ENCODE data around the gene RABGEF1. TPM values are rescaled to one million over a fixed set of nuclear protein-coding genes. Genes with fewer than 3 reads are reported as not detected.
"Not testable (repeated sequence)": the region's sequence is repeated elsewhere in the genome, so short reads cannot be mapped to it uniquely, and the experiment has no call there.

Gene RABGEF1
- total RNA-seq, 1 donor from 2014 or later: 21.8 TPM

DNA sequence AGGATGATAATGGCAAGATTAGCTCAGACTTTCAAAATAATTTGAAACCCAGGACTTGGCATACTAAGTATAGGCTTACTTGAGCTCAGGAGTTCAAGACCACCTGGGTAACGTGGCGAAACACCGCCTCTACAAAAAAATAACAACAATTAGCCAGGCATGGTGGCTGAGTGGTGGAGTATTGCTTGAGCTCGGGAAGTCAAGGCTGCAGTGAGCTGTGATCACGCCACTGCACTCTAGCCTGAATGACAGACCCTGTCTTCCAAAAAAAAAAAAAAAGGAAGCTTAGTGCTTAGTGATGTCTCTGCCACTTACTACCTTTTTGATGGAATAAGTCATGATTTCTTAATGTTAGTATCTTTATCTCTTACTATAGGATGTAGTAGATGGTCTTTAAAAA is 25.5 kb downstream of the RABGEF1 start:
- H3K4me3 Mint-ChIP-seq: no peak overlapping the region
- H3K27me3 Mint-ChIP-seq (ENCODE audit: low read depth): no peaks in the 10 kb centered on the region
- H3K27ac Mint-ChIP-seq: no peak overlapping the region
- peaks cover 15% of the 10 kb centered on the region for H3K4me1 Mint-ChIP-seq
- TF ChIP-seq, protein P1, sequence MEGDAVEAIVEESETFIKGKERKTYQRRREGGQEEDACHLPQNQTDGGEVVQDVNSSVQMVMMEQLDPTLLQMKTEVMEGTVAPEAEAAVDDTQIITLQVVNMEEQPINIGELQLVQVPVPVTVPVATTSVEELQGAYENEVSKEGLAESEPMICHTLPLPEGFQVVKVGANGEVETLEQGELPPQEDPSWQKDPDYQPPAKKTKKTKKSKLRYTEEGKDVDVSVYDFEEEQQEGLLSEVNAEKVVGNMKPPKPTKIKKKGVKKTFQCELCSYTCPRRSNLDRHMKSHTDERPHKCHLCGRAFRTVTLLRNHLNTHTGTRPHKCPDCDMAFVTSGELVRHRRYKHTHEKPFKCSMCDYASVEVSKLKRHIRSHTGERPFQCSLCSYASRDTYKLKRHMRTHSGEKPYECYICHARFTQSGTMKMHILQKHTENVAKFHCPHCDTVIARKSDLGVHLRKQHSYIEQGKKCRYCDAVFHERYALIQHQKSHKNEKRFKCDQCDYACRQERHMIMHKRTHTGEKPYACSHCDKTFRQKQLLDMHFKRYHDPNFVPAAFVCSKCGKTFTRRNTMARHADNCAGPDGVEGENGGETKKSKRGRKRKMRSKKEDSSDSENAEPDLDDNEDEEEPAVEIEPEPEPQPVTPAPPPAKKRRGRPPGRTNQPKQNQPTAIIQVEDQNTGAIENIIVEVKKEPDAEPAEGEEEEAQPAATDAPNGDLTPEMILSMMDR (IDR thresholded peaks at IDR 0.05; ENCODE audit: unreplicated experiment): no peak
- H3K36me3 Mint-ChIP-seq: peaks cover 13% of the 10 kb centered on the region
- H3K9me3 Mint-ChIP-seq: peaks cover 8% of the 10 kb centered on the region
- DNase-seq (ENCODE audit: low spot score in 2 of 2, unreplicated experiment in 2 of 2): no peak

DNA sequence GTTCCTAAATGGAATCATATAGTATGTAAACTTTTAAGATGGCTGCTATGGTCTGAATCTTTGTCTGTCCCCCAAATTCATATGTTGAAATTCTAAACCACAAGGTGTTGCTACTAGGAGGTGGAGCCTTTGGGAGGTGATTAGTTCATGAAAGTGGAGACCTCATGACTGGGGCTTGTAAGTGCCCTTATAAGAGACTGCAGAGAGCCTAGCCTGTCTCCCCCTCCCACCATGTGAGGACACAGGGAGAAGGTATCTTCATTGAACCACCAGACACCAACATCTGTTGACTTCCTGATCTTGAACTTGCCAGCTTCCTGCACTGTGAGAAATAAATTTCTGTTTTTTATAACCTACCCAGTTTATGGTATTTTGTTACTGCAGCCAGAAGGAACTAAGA is 27.0 kb downstream of the RABGEF1 start:
- Mint-ChIP-seq H3K4me1 (peaks cover 15% of the 10 kb centered on the region), H3K36me3 (peaks cover 10% of the 10 kb centered on the region)
- H3K4me3 Mint-ChIP-seq; H3K27me3 Mint-ChIP-seq (ENCODE audit: low read depth); DNase-seq (ENCODE audit: low spot score in 2 of 2, unreplicated experiment in 2 of 2); H3K27ac Mint-ChIP-seq; H3K9me3 Mint-ChIP-seq: not testable (repeated sequence)

DNA sequence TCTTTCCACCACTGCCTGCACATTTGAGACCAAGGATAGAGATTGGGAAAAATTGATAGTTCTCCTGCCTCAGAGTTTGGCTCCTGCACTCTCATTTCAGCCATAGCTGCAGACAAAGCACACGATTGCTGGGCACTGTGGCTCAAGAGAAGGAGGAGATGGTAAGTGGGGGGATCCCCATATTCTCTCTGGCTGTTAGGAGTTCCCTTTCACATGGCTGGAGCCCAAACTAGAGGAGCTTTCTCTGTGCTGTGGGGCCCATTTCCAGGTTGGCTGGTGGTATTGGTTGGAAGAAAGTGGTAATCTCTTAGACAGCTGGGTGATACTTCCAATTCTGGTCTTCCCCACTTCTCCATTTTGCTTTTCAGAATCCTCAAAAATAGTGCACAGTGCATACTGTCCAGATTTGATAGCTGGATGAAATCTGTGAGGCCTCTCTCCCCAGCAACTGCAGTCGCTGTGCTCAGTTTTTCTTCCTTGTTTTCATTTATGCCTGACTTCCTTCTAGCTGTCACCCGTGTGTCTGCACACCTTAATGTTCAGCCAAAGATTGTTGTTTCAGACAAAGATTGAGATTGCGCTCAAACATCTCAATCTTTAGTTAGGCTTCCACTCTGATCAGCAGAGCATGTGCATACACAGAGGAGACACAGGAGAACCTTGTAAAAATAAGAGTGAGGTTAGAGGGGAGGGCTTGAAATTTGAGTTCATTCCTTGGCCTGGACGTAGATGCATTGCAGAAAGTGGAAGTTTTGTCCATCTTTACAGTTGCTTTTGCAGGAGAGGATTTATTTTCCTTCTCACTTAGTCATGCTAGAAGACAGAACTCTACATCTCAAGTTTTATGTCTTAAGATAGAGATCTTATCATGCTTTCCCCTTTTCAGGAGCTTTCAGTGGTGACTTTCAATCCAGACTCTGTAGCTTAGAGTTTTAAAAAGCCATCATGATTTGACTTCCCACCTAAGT is 28.6 kb downstream of the RABGEF1 start:
- peaks cover 7% of the 10 kb centered on the region for H3K36me3 Mint-ChIP-seq
- H3K9me3 Mint-ChIP-seq: no peaks in the 10 kb centered on the region
- peaks cover 15% of the 10 kb centered on the region for H3K4me1 Mint-ChIP-seq
- DNase-seq (ENCODE audit: low spot score in 2 of 2, unreplicated experiment in 2 of 2): no peak
- H3K27me3 Mint-ChIP-seq (ENCODE audit: low read depth): no peaks in the 10 kb centered on the region
- peak overlapping the region; percentile 80 for H3K27ac Mint-ChIP-seq
- TF ChIP-seq, protein P1 (IDR thresholded peaks at IDR 0.05; ENCODE audit: unreplicated experiment): no peak
- no peak overlapping the region for H3K4me3 Mint-ChIP-seq

DNA sequence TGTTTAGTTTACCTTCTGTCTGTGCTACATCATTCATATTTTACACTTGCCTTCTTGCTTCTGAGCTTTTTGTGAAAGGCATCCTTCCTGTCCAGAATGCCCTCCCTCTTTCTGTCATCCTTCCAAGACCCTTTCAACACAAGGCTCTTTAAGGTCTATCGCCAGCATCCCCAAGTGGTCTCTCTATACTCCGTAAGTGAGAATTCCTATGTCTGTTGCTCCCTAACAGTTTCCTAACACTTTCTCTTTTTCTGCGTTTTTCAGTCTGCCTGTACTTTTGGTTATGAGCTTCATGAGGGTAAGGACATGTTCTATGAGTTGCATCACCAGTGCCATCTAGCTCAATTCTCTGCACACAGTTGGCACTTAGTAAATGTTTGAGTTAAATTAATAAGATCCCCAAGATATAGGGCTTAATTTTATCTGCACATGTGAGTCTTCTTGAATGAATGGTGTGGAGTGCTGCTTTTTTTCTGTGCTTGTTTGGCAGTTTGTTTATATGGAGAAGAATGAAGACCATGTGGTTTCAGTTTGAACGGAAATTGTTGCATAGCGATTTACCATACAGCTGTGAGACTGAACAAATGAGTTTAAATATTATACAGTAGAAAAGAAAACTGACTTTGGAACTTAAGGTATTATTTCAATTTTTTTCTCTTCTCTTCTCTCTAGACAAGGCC is 29.4 kb downstream of the RABGEF1 start:
- H3K9me3 Mint-ChIP-seq: no peaks in the 10 kb centered on the region
- H3K4me3 Mint-ChIP-seq: no peak overlapping the region
- no peak for DNase-seq (ENCODE audit: low spot score in 2 of 2, unreplicated experiment in 2 of 2)
- H3K27me3 Mint-ChIP-seq (ENCODE audit: low read depth): no peaks in the 10 kb centered on the region
- H3K4me1 Mint-ChIP-seq: peaks cover 15% of the 10 kb centered on the region
- H3K36me3 Mint-ChIP-seq: peaks cover 13% of the 10 kb centered on the region
- H3K27ac Mint-ChIP-seq: peak overlapping the region; percentile 80
- TF ChIP-seq, protein P1 (IDR thresholded peaks at IDR 0.05; ENCODE audit: unreplicated experiment): no peak

DNA sequence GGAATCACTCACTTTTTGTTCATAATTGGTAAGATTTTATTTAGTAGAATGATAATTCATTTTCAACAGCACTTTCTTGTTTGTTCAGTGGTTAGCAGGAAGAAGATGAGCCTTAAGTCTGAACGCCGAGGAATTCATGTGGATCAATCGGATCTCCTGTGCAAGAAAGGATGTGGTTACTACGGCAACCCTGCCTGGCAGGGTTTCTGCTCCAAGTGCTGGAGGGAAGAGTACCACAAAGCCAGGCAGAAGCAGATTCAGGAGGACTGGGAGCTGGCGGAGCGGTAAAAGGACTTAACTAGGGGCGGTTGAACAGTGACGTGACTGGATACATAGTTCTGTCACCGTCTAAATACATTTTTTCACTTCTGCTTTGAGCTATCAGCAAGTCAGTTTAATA is 31.3 kb downstream of the RABGEF1 start:
- Mint-ChIP-seq H3K4me1 (peaks cover 15% of the 10 kb centered on the region), H3K4me3 (no peak overlapping the region), H3K9me3 (no peaks in the 10 kb centered on the region), H3K27me3 (ENCODE audit: low read depth) (no peaks in the 10 kb centered on the region), H3K36me3 (peaks cover 25% of the 10 kb centered on the region), H3K27ac (no peak overlapping the region)
- TF ChIP-seq, protein P1 (IDR thresholded peaks at IDR 0.05; ENCODE audit: unreplicated experiment): no peak
- DNase-seq (ENCODE audit: low spot score in 2 of 2, unreplicated experiment in 2 of 2): no peak

DNA sequence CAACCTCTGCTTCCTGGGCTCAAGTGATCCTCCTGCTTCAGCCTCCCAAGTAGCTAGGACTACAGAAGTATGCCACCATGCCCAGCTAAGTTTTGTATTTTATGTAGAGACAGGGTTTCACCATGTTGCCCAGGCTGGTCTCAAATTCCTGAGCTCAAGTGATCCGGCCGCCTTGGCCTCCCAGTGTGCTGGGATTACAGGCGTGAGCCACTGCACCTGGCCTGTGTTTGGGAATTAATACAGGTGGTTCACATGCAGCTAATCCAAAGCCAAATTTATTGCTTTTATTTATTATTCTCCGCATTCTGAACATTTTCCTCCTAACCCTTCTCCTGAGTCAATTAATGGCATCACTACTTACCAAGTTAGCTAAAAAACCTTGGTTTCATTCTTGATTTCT is 33.2 kb downstream of the RABGEF1 start:
- H3K27ac Mint-ChIP-seq; H3K27me3 Mint-ChIP-seq (ENCODE audit: low read depth); H3K9me3 Mint-ChIP-seq; DNase-seq (ENCODE audit: low spot score in 2 of 2, unreplicated experiment in 2 of 2); H3K4me3 Mint-ChIP-seq: not testable (repeated sequence)
- peaks cover 21% of the 10 kb centered on the region for H3K4me1 Mint-ChIP-seq
- peaks cover 30% of the 10 kb centered on the region for H3K36me3 Mint-ChIP-seq

DNA sequence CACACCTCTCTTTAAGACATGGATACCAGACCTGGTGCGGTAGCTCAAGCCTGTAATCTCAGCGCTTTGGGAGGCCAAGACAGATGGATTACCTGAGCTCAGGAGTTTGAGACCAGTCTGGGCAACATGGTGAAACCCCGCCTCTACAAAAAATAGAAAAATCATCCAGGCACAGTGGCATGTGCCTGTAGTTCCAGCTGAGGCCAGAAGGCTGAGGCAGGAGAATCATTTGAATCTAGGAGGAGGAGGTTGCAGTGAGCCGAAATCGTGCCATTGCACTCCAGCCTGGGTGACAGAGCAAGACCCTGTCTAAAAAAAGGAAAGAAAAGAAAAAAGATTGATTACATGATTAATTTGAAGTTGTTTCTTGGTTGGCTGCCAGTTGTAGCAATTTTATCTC is 35.9 kb downstream of the RABGEF1 start:
- H3K9me3 Mint-ChIP-seq; H3K4me1 Mint-ChIP-seq; DNase-seq (ENCODE audit: low spot score in 2 of 2, unreplicated experiment in 2 of 2); H3K4me3 Mint-ChIP-seq; H3K27me3 Mint-ChIP-seq (ENCODE audit: low read depth): not testable (repeated sequence)
- peak overlapping the region; percentile 16 for H3K27ac Mint-ChIP-seq
- H3K36me3 Mint-ChIP-seq: peaks cover 41% of the 10 kb centered on the region
